Measurements from ENCODE around the gene NUDT2. TPM values are rescaled to one million over a fixed set of nuclear protein-coding genes. Genes with fewer than 3 reads are reported as not detected.
"Not testable (repeated sequence)": the region's sequence is repeated elsewhere in the genome, so short reads cannot be mapped to it uniquely, and the experiment has no call there.

NUDT2 gene
- polyA plus RNA-seq, 1 donor from 2014 or later = 62.6 TPM

GRCh38 chr9:34291423-34291822, 37.9 kb upstream of the NUDT2 start:
- Histone ChIP-seq H2AFZ (ENCODE audit: low read depth, low read length) (no peak overlapping the region), H3K79me2 (replicated peaks; ENCODE audit: insufficient read depth, low read length) (no peaks in the 10 kb centered on the region), H3K4me2 (ENCODE audit: low read length) (no peak overlapping the region), H4K20me1 (ENCODE audit: insufficient read depth) (no peaks in the 10 kb centered on the region), H3K27me3 (ENCODE audit: insufficient read depth, low read depth, low read length) (no peaks in the 10 kb centered on the region), H3K9ac (ENCODE audit: low read length) (no peak overlapping the region), H3K27ac (ENCODE audit: low read length) (no peak overlapping the region), H3K9me3 (ENCODE audit: low read length) (no peaks in the 10 kb centered on the region), H3K4me3 (ENCODE audit: low read length) (no peak overlapping the region), H3F3A (ENCODE audit: insufficient read depth, low read length, poor library complexity, severe bottlenecking) (no peaks in the 10 kb centered on the region), H3K9me2 (ENCODE audit: insufficient read depth, low read length) (no peaks in the 10 kb centered on the region), H3K36me3 (ENCODE audit: insufficient read depth, low read length) (no peaks in the 10 kb centered on the region)
- TF ChIP-seq MXI1 (conservative IDR thresholded peaks at IDR 0.05; ENCODE audit: poor library complexity, severe bottlenecking) (no peak), SMC3 (conservative IDR thresholded peaks at IDR 0.05; ENCODE audit: poor library complexity) (no peak), POLR2AphosphoS5 (IDR thresholded peaks at IDR 0.05) (no peak), CTCF (IDR thresholded peaks at IDR 0.05; ENCODE audit: poor library complexity, severe bottlenecking) (no peak), REST (IDR thresholded peaks at IDR 0.05; ENCODE audit: borderline replicate concordance) (no peak), EZH2 (IDR thresholded peaks at IDR 0.05; ENCODE audit: borderline replicate concordance, insufficient read depth, low read length, poor library complexity, severe bottlenecking) (no peak), RAD21 (conservative IDR thresholded peaks at IDR 0.05) (no peak), EP300 (conservative IDR thresholded peaks at IDR 0.05; ENCODE audit: poor library complexity, severe bottlenecking) (no peak), TAF1 (IDR thresholded peaks at IDR 0.05; ENCODE audit: low read depth) (no peak)

- Histone ChIP-seq H3K4me2 (ENCODE audit: low read length) (no peak overlapping the region), H3F3A (ENCODE audit: insufficient read depth, low read length, poor library complexity, severe bottlenecking) (no peaks in the 10 kb centered on the region), H3K9ac (ENCODE audit: low read length) (no peak overlapping the region), H3K36me3 (ENCODE audit: insufficient read depth, low read length) (no peaks in the 10 kb centered on the region), H3K79me2 (replicated peaks; ENCODE audit: insufficient read depth, low read length) (no peaks in the 10 kb centered on the region), H3K9me3 (ENCODE audit: low read length) (no peaks in the 10 kb centered on the region), H3K27me3 (ENCODE audit: insufficient read depth, low read depth, low read length) (no peaks in the 10 kb centered on the region), H2AFZ (ENCODE audit: low read depth, low read length) (no peak overlapping the region), H4K20me1 (ENCODE audit: insufficient read depth) (no peaks in the 10 kb centered on the region), H3K4me3 (ENCODE audit: low read length) (no peak overlapping the region), H3K27ac (ENCODE audit: low read length) (no peak overlapping the region), H3K9me2 (ENCODE audit: insufficient read depth, low read length) (no peaks in the 10 kb centered on the region)
- TF ChIP-seq EP300 (conservative IDR thresholded peaks at IDR 0.05; ENCODE audit: poor library complexity, severe bottlenecking) = no peak
- no peak for TF ChIP-seq SMC3 (conservative IDR thresholded peaks at IDR 0.05; ENCODE audit: poor library complexity)
- no peak for TF ChIP-seq TAF1 (IDR thresholded peaks at IDR 0.05; ENCODE audit: low read depth)
- no peak for TF ChIP-seq POLR2AphosphoS5 (IDR thresholded peaks at IDR 0.05)
Observed at GRCh38 chr9:34292552-34292951, 36.8 kb upstream of the NUDT2 start.

- not testable (repeated sequence) for H3K27me3 ChIP-seq (ENCODE audit: insufficient read depth, low read depth, low read length); H3K9me3 ChIP-seq (ENCODE audit: low read length); H4K20me1 ChIP-seq (ENCODE audit: insufficient read depth); H2AFZ ChIP-seq (ENCODE audit: low read depth, low read length); H3K9ac ChIP-seq (ENCODE audit: low read length); H3K4me3 ChIP-seq (ENCODE audit: low read length); H3K27ac ChIP-seq (ENCODE audit: low read length); H3F3A ChIP-seq (ENCODE audit: insufficient read depth, low read length, poor library complexity, severe bottlenecking); H3K79me2 ChIP-seq (replicated peaks; ENCODE audit: insufficient read depth, low read length); H3K4me2 ChIP-seq (ENCODE audit: low read length); H3K36me3 ChIP-seq (ENCODE audit: insufficient read depth, low read length); H3K9me2 ChIP-seq (ENCODE audit: insufficient read depth, low read length)
Observed at GRCh38 chr9:34301064-34301463, 28.3 kb upstream of the NUDT2 start.

- H3K9me2 ChIP-seq (ENCODE audit: insufficient read depth, low read length); H3K79me2 ChIP-seq (replicated peaks; ENCODE audit: insufficient read depth, low read length); H2AFZ ChIP-seq (ENCODE audit: low read depth, low read length); H3K36me3 ChIP-seq (ENCODE audit: insufficient read depth, low read length); H3F3A ChIP-seq (ENCODE audit: insufficient read depth, low read length, poor library complexity, severe bottlenecking); H3K27me3 ChIP-seq (ENCODE audit: insufficient read depth, low read depth, low read length); H4K20me1 ChIP-seq (ENCODE audit: insufficient read depth); H3K27ac ChIP-seq (ENCODE audit: low read length); H3K9me3 ChIP-seq (ENCODE audit: low read length); H3K4me3 ChIP-seq (ENCODE audit: low read length); H3K4me2 ChIP-seq (ENCODE audit: low read length); H3K9ac ChIP-seq (ENCODE audit: low read length): not testable (repeated sequence)
Observed at GRCh38 chr9:34308316-34308715, 21.1 kb upstream of the NUDT2 start.

Measured in neural cell (in vitro differentiated cells).